Measurements from ENCODE around the gene REV3L.
"Not testable (repeated sequence)": the region's sequence is repeated elsewhere in the genome, so short reads cannot be mapped to it uniquely, and the experiment has no call there.

REV3L gene

GRCh38 chr6:111291336-111292259 lies 191.4 kb downstream of the REV3L start:
- DNase-seq (ENCODE audit: low spot score), result no peak

DNA sequence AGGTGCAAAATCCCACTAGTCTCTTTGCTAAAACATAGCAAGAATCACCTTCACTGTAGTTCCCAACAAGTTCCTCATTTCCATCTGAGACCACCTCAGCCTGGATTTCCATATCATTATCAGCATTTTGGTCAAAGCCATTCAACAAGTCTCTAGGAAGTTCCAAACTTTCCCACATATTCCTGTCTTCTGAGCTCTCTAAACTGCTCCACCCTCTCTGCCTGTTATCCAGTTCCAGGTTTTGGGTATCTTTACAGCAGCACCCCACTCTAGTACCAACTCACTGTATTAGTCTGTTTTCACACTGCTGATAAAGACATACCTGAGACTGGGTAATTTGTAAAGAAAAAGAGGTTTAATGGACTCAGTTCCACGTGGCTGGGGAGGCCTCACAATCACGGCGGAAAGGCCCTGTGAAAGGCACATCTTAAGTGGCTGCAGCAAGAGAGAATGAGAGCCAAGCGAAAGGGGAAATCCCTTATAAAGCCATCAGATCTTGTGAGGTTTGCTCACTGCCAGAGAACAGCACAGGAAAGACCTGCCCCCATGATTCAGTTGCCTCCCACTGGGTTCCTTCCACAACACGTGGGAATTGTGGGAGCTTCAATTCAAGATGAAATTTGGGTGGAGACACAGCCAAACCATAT lies 192.2 kb downstream of the REV3L start:
- not testable (repeated sequence) for DNase-seq (ENCODE audit: low spot score)

GRCh38 chr6:111284356-111284755 lies 198.7 kb downstream of the REV3L start:
- not testable (repeated sequence) for DNase-seq (ENCODE audit: low spot score)

GRCh38 chr6:111283707-111284106 lies 199.3 kb downstream of the REV3L start:
- no peak for DNase-seq (ENCODE audit: low spot score)

- no peak for DNase-seq (ENCODE audit: low spot score)
Observed at GRCh38 chr6:111282515-111282914, 200.5 kb downstream of the REV3L start.

- no peak for DNase-seq (ENCODE audit: low spot score)
Observed at GRCh38 chr6:111280445-111280955, 202.5 kb downstream of the REV3L start.

DNA sequence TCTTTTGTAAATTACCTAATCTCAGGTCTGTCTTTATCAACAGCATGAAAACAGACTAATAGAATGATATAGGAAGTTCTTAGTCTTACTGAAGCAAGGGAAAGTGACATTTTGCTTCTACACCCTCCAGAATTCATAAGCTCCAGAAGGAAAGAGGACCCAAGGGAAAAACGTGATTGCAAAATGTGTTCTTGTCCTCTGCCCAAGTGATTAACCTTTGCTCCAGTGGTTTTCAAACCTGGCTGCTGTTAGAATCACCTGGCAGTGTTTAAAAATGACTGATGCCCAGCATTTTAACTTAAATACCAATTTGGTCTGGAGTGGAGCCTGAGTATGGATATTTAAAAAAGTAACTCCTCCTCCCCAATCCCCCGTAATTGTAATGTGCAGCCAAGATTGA lies 204.3 kb downstream of the REV3L start:
- no peak for DNase-seq (ENCODE audit: low spot score)

DNA sequence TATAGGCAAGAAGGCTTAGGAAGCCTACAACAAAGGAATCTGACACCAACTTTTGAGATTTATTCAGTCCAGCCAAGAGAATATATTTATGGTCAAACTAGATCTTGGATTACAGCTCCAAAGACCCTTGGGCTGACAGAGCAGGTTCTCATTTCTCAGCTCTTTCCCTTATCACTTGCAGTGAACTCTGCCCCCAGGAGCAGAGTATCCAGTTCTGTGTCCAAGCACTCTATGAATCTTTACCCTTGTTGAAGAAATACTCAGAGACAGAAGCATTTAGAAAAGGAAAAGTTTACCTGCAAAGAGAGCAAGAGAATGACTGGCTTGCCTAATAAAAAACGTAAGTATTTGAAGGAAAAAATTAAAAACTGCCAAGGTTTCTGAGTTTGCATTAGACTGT lies 205.2 kb downstream of the REV3L start:
- DNase-seq (ENCODE audit: low spot score), result no peak

DNA sequence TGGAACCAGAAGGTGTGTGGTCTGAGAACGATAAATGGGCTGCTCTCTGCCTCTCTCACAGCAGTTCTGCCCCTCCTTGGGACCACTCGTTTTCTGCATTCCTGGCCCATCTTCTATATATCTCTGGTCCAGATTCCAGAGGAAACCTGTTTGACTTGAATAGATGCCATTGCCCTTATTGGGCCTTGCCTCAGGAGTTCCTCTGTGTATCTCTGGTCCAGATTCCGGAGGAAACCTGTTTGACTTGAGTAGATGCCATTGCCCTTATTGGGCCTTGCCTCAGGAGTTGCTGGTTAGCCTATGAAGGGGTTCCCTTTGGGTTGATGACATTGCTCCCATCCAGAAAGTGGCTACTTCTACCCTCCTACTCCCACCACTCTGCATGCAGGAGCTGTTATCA lies 206.3 kb downstream of the REV3L start:
- DNase-seq (ENCODE audit: low spot score), result no peak

- DNase-seq (ENCODE audit: low spot score), result no peak
Observed at GRCh38 chr6:111276335-111276734, 206.7 kb downstream of the REV3L start.

- DNase-seq (ENCODE audit: low spot score), result no peak
Observed at GRCh38 chr6:111274593-111275217, 208.3 kb downstream of the REV3L start.

GRCh38 chr6:111270121-111270520 lies 212.9 kb downstream of the REV3L start:
- DNase-seq (ENCODE audit: low spot score), result no peak

DNA sequence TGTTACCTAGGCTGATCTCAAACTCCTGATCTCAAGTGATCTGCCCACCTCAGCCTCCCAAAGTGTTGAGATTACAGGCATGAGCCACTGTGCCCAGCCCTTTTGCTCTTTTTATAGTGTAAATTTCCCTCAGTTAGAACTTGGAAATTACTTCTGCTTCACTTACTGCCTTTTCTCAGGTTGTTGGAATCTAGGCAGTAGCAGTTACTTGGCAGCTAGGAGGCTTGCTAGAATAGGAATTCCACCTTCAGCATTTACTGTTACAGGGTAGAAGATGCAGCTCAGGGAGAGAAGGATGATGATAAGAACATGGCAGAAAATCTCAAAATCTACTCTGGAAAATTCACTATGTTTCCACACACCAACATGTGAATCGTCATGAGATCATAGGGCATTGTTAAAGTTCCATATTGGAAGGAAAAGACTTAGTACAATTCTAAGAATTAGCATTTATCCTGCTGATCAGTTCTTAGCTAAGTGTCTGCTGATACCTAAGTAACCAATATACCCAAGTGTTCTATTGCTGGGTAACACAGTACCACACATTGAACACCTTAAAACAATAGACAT lies 213.5 kb downstream of the REV3L start:
- DNase-seq (ENCODE audit: low spot score), result no peak

DNA sequence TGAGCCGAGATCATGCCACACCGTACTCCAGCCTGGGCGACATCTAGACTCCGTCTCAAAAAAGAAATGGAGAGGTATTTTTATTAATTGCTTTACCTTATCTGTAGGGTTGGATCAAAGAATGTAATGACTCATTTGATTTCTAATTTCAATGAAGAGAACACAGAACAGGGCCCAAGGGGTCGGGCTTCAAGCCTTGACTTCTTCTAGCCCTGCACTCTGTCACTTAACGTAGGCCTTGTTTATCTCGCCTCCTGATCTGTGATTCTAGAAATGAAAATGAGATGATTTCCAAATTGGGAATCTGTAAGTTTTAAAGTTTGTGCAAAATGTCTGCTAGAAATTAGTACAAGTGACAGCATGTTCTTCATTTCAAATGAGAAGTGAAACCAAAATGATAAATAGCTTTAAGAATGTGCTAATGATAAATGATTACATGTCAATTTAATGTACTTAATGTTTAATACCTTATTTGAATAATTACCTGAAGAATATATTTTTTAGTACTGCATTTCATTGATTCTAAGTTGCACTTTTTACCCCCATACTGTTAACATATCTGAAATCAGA lies 215.2 kb downstream of the REV3L start:
- DNase-seq (ENCODE audit: low spot score), result no peak

DNA sequence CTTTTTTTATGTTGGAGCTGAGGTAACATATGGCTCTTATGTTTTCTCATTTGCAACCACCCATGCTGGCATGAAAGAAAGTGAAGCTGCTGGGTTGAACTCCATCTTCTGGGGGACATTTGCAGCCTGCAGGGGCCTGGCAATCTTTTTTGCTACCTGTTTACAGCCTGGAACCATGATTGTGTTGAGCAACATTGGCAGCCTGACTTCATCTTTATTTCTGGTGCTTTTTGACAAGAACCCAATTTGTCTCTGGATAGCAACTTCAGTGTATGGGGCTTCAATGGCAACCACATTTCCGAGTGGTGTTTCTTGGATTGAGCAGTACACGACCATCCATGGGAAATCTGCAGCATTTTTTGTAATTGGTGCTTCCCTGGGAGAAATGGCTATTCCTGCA lies 216.7 kb downstream of the REV3L start:
- DNase-seq (ENCODE audit: low spot score), result no peak

DNA sequence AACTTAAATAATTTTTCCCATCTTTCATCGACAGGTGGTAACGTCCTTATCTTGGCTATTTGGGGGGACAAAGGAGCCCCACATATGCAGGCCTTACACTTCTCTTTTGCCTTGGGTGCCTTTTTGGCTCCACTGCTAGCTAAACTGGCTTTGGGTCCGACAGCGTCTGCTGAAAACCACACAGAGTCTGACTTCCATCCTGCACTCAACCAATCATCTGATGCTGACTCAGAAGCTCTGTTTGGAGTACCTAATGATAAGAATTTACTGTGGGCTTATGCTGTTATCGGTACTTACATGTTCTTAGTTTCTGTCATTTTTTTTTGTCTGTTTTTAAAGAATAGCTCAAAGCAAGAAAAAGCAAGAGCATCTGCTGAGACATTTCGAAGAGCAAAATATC lies 217.2 kb downstream of the REV3L start:
- DNase-seq (ENCODE audit: low spot score), result no peak

DNA sequence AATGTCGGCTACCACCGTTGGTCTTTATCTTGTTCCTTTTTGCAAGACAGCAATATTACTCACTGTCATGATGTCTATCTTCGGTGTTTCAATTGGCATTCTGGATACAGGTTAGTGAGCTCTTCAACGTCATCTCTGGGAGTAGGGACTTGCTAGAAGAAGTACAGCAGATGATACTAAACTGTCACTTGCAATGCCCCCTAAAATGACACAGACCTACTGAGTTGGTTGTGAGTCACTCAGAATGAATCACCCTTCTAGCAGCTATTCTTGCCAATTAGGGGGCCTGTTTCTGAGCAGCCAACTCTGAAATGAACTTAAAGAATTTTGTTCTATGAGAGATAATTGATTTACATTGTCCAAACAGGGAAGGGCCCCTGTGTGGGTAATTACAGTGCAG lies 219.2 kb downstream of the REV3L start:
- peak; percentile 59 for DNase-seq (ENCODE audit: low spot score)

GRCh38 chr6:111260570-111261298 lies 222.3 kb downstream of the REV3L start:
- no peak for DNase-seq (ENCODE audit: low spot score)

DNA sequence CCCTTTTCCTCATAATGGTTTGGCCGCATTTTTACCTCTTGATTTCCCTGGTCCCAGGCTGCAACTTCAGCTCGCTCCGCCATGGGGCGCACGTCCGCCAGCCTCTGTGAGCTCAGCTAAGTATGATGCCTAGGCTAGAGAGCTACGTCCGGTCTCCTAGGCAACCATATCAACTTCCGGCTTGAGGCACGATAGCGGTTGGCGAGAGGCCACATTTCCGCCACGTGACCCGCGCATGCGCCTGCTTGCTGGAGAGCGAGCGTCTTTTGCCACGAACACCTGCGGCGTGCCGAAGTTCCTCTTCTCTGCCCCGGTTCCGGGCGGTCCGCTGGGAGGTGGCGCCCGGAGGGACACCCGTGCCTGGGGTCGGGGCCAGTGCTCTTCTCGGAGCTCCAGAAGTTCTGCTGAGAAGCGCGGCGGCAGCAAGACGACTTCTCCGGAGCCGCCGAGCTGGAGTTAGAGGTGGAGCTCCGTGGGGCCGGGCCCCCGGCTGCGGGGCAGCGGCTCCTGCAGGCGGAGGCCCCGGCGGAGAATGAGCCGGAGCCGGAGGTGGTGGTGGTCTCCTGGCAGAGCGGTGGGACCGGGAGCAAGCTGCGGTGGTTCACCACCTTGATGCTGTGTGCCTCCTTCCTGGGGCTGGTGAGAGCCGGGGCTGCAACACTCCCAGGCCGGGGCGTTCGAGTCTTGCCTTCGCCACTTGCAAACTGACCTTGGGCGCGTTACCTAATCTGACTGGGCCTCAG lies 223.8 kb downstream of the REV3L start:
- peak; percentile 95 for DNase-seq (ENCODE audit: low spot score)

DNA sequence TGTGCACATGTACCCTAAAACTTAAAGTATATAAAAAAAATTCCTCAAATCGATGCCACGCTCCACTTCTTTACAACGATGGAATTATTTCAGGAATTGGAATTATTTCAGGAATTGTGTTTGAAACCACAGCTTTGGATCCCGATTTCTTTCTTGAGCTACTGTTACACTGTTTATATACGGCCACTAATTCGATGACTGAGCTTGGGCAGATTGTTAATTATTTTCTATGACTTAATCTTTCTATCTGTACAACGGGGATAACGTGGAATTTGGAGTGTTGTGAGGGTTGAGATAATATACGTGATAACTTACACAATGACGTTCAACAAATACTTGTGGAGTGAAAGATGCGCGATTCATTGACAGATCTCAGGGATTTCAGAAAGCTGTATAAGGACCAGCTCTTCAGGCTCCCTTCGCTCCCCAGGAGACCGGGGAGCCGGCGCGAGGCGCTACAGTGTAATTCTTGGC lies 224.4 kb downstream of the REV3L start:
- DNase-seq (ENCODE audit: low spot score), result no peak

- DNase-seq (ENCODE audit: low spot score), result no peak
Observed at GRCh38 chr6:111258010-111258409, 225.0 kb downstream of the REV3L start.

Data from kidney capillary endothelial cell (primary cell).